CD8-positive, alpha-beta memory T cell (primary cell): Measurements from ENCODE around the gene CAST. TPM values are rescaled to one million over a fixed set of nuclear protein-coding genes. Genes with fewer than 3 reads are reported as not detected.

Source experiments
- CTCF ChIA-PET: fragments of 350-600 bp; sonication (Branson Sonifier 250); formaldehyde crosslinking; loops from one replicate; lab custom pipeline; 2021; ENCODE audit warnings: antibody characterized with exemption; lab: Charles Lee
- POLR2A ChIA-PET: fragments of 350-600 bp; sonication (Branson Sonifier 250); formaldehyde crosslinking; loops from one replicate; lab custom pipeline; 2021; ENCODE audit warnings: antibody characterized with exemption; lab: Charles Lee
- DNase-seq, 5 donors: peaks; one replicate each; pipeline versions ENCODE4 v3.0.0 to v3.0.0-alpha.2; 2020 to 2022; ENCODE audit warnings: mixed read lengths in 1 of 5
- H3K27ac ChIP-seq: one replicate; pipeline ENCODE4 v1.7.0; 2013; ENCODE audit warnings: low read depth, mild to moderate bottlenecking, low read length, moderate library complexity
- H3K27me3 ChIP-seq: 2 replicates; pipeline ENCODE4 v1.7.0; 2013; ENCODE audit warnings: low read length, mild to moderate bottlenecking; ENCODE audit not compliant: insufficient read depth, poor library complexity, severe bottlenecking
- H3K36me3 ChIP-seq: 2 replicates; pipeline ENCODE4 v1.7.0; 2013; ENCODE audit warnings: mild to moderate bottlenecking, low read length, moderate library complexity; ENCODE audit not compliant: insufficient read depth
- H3K4me1 ChIP-seq: 2 replicates; pipeline ENCODE4 v1.7.0; 2013; ENCODE audit warnings: mild to moderate bottlenecking, low read length, moderate library complexity; ENCODE audit not compliant: insufficient read depth
- H3K4me3 ChIP-seq: 2 replicates; pipeline ENCODE4 v1.7.0; 2013; ENCODE audit warnings: mild to moderate bottlenecking, low read length
- H3K9me3 ChIP-seq: 2 replicates; pipeline ENCODE4 v1.7.0; 2013; ENCODE audit warnings: mild to moderate bottlenecking, low read length
- H3K27ac Mint-ChIP-seq, 8 donors: one replicate each; pipeline ENCODE4 v1.8.0; 2020 to 2021; ENCODE audit warnings: mixed read lengths in 8 of 8, mild to moderate bottlenecking in 6 of 8, inconsistent platforms in 3 of 8, moderate library complexity in 3 of 8
- H3K27me3 Mint-ChIP-seq, 2 donors: one replicate each; pipeline ENCODE4 v1.8.0; 2020 to 2021; ENCODE audit warnings: mixed read lengths in 2 of 2, mild to moderate bottlenecking in 1 of 2, moderate library complexity in 1 of 2
- H3K36me3 Mint-ChIP-seq, 3 donors: one replicate each; pipeline ENCODE4 v1.8.0; 2020 to 2021; ENCODE audit warnings: mixed read lengths in 3 of 3, inconsistent platforms in 1 of 3, mild to moderate bottlenecking in 1 of 3
- H3K4me1 Mint-ChIP-seq, 3 donors: one replicate each; pipeline ENCODE4 v1.8.0; 2020 to 2021; ENCODE audit warnings: mixed read lengths in 3 of 3, inconsistent platforms in 1 of 3, mild to moderate bottlenecking in 1 of 3
- H3K4me3 Mint-ChIP-seq, 7 donors: one replicate each; pipeline ENCODE4 v1.8.0; 2020 to 2021; ENCODE audit warnings: mixed read lengths in 7 of 7, mild to moderate bottlenecking in 6 of 7, moderate library complexity in 4 of 7, inconsistent platforms in 2 of 7
- H3K9me3 Mint-ChIP-seq, 5 donors: one replicate each; pipeline ENCODE4 v1.8.0; 2020 to 2022; ENCODE audit warnings: mixed read lengths in 5 of 5, mild to moderate bottlenecking in 3 of 5, moderate library complexity in 2 of 5, inconsistent platforms in 1 of 5
- polyA plus RNA-seq: library from polyadenylated mRNA; unstranded; fragments of 300-500 nt; fragmentation: Illumina TruSeq; gene quantifications from one replicate; pipeline ENCODE4 v1.2.3, GENCODE V29; 2021
- total RNA-seq, 2 experiments: library from RNA; stranded (reverse); gene quantifications; one replicate each; pipeline ENCODE4 v1.2.3, GENCODE V29; 2021

CAST gene
- total and polyA plus RNA-seq, 3 experiments from 2014 or later = 94.6 to 134 (median 127) TPM

DNA sequence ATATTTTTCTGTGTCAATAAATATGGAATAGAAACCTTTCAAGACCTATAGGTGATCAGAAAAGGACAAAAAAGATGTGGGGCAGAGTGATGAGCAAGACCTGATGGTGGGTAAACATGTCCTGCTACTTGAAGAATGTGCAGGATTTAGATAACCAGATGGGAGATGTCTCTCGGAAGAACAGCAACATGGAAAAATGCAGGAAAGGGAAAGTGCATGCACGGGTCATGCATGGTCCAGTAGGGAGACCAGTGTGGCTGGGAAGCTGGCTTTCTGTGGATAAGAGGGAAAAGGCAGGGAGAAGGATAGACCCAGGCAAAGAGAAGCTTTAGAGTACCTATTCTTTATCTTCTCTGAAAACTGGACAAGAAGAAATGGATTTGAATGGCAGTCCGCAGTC, 7.1 kb upstream of the CAST start:
- Histone ChIP-seq H3K36me3 (no peaks in the 10 kb centered on the region), H3K4me1 (peaks cover 12% of the 10 kb centered on the region), H3K27ac (no peak overlapping the region), H3K9me3 (no peaks in the 10 kb centered on the region), H3K4me3 (no peak overlapping the region), H3K27me3 (no peaks in the 10 kb centered on the region)
- Mint-ChIP-seq H3K4me1 (peaks cover 33 to 47% (median 36%) of the 10 kb centered on the region in 3 donors), H3K27ac (peak overlapping the region in 4 of 8 donors; percentile 0 to 40 (median 6)), H3K9me3 (no peaks in the 10 kb centered on the region), H3K4me3 (peak overlapping the region in 5 of 7 donors; percentile 3 to 54 (median 12)), H3K27me3 (peaks cover 0 to 14% of the 10 kb centered on the region in 2 donors), H3K36me3 (no peaks in the 10 kb centered on the region)
- ChIA-PET POLR2A (no interaction called here), CTCF (interaction anchor here (1.1 to 1.9 kb wide), 3 partner anchors 29 to 41 kb away, joined by 3 to 10 read pairs (median 4); no protein-coding TSS in a partner anchor)
- no peak for DNase-seq

- Mint-ChIP-seq H3K9me3 (no peaks in the 10 kb centered on the region), H3K27me3 (peaks cover 0 to 14% of the 10 kb centered on the region in 2 donors), H3K4me3 (no peak overlapping the region), H3K36me3 (no peaks in the 10 kb centered on the region), H3K27ac (peak overlapping the region in 2 of 8 donors; percentile 0 to 40), H3K4me1 (peaks cover 38 to 51% (median 40%) of the 10 kb centered on the region in 3 donors)
- no peak overlapping the region for H3K27ac ChIP-seq
- ChIA-PET POLR2A (no interaction called here), CTCF (interaction anchor here (1.1 to 1.9 kb wide), 2 partner anchors 33 to 41 kb away, joined by 4 to 10 read pairs; no protein-coding TSS in a partner anchor)
- no peaks in the 10 kb centered on the region for H3K27me3 ChIP-seq
- H3K9me3 ChIP-seq = no peaks in the 10 kb centered on the region
- H3K4me1 ChIP-seq = peaks cover 14% of the 10 kb centered on the region
- no peaks in the 10 kb centered on the region for H3K36me3 ChIP-seq
- no peak overlapping the region for H3K4me3 ChIP-seq
- DNase-seq = no peak
Observed at GRCh38 chr5:96655506-96655905, 6.7 kb upstream of the CAST start.

- peaks cover 49 to 64% (median 54%) of the 10 kb centered on the region in 3 donors for H3K4me1 Mint-ChIP-seq
- Histone ChIP-seq H3K9me3 (no peaks in the 10 kb centered on the region), H3K4me1 (peaks cover 20% of the 10 kb centered on the region), H3K27ac (no peak overlapping the region), H3K27me3 (no peaks in the 10 kb centered on the region), H3K36me3 (no peaks in the 10 kb centered on the region), H3K4me3 (no peak overlapping the region)
- peaks cover 0 to 13% of the 10 kb centered on the region in 2 donors for H3K27me3 Mint-ChIP-seq
- peak overlapping the region; percentile 2 to 90 (median 60) for H3K27ac Mint-ChIP-seq
- CTCF ChIA-PET = no interaction called here
- H3K4me3 Mint-ChIP-seq = peak overlapping the region; percentile 10 to 70 (median 63)
- POLR2A ChIA-PET = interaction anchor here (0.6 kb wide), 1 partner anchor 838 kb away, joined by 3 read pairs; no protein-coding TSS in a partner anchor
- peaks cover 0 to 8% (median 2%) of the 10 kb centered on the region in 3 donors for H3K36me3 Mint-ChIP-seq
- peak in 4 of 5 donors; percentile 18 to 69 (median 40) for DNase-seq
- H3K9me3 Mint-ChIP-seq = no peaks in the 10 kb centered on the region
Observed at GRCh38 chr5:96657068-96657467, 5.1 kb upstream of the CAST start.

DNA sequence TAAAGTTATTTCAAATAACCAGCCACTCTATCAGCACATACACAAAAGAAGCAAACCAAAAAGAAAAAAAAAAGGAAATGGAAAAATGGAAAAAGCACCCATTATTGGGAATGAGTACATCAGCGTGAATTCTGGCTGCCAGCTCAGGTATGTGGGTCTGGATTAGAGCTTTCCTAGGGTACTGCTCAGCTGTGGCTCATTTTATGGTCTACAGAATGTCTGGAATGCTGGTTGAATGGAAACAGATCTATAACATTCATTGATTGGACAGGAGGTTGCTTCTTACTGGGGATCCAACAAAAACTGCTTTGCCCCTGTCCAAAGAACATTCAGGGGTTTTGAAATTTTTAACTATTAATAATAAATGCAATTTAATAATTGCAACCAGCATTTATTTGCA, 3.9 kb upstream of the CAST start:
- Mint-ChIP-seq H3K9me3 (no peaks in the 10 kb centered on the region), H3K27ac (no peak overlapping the region), H3K36me3 (peaks cover 0 to 15% (median 2%) of the 10 kb centered on the region in 3 donors), H3K4me1 (peaks cover 53 to 66% (median 59%) of the 10 kb centered on the region in 3 donors), H3K4me3 (no peak overlapping the region), H3K27me3 (peaks cover 0 to 7% of the 10 kb centered on the region in 2 donors)
- Histone ChIP-seq H3K9me3 (no peaks in the 10 kb centered on the region), H3K27ac (no peak overlapping the region), H3K36me3 (no peaks in the 10 kb centered on the region), H3K27me3 (no peaks in the 10 kb centered on the region), H3K4me1 (peaks cover 22% of the 10 kb centered on the region), H3K4me3 (no peak overlapping the region)
- ChIA-PET CTCF (no interaction called here), POLR2A (interaction anchor here (0.9 kb wide), 1 partner anchor 149 kb away, joined by 3 read pairs; the partner anchor contains the start of gene ERAP1)
- no peak for DNase-seq

- H3K27me3 Mint-ChIP-seq = peaks cover 0 to 7% of the 10 kb centered on the region in 2 donors
- H3K4me1 ChIP-seq = peaks cover 30% of the 10 kb centered on the region
- H3K27ac ChIP-seq = no peak overlapping the region
- H3K9me3 ChIP-seq = no peaks in the 10 kb centered on the region
- H3K9me3 Mint-ChIP-seq = no peaks in the 10 kb centered on the region
- H3K4me3 Mint-ChIP-seq = no peak overlapping the region
- H3K4me1 Mint-ChIP-seq = peaks cover 59 to 73% (median 65%) of the 10 kb centered on the region in 3 donors
- ChIA-PET CTCF (interaction anchor here (0.8 to 1.3 kb wide), 3 partner anchors 12 to 58 kb away, joined by 3 to 5 read pairs (median 3); no protein-coding TSS in a partner anchor), POLR2A (interaction anchor here (0.9 kb wide), 1 partner anchor 149 kb away, joined by 3 read pairs; the partner anchor contains the start of gene ERAP1)
- H3K27ac Mint-ChIP-seq = peak overlapping the region in 1 of 8 donors; percentile 6
- H3K36me3 ChIP-seq = no peaks in the 10 kb centered on the region
- DNase-seq = no peak
- no peak overlapping the region for H3K4me3 ChIP-seq
- peaks cover 0 to 18% (median 2%) of the 10 kb centered on the region in 3 donors for H3K36me3 Mint-ChIP-seq
- no peaks in the 10 kb centered on the region for H3K27me3 ChIP-seq
Observed at GRCh38 chr5:96659170-96659569, 3.0 kb upstream of the CAST start.

- CTCF ChIA-PET = interaction anchor here (1.2 to 1.9 kb wide), 3 partner anchors 8 to 55 kb away, joined by 3 to 10 read pairs (median 4); no protein-coding TSS in a partner anchor
- Mint-ChIP-seq H3K36me3 (peaks cover 0 to 18% (median 2%) of the 10 kb centered on the region in 3 donors), H3K27ac (peak overlapping the region; percentile 96 to 99 (median 98)), H3K4me1 (peaks cover 60 to 71% (median 66%) of the 10 kb centered on the region in 3 donors), H3K27me3 (no peaks in the 10 kb centered on the region), H3K4me3 (peak overlapping the region; percentile 91 to 99 (median 96)), H3K9me3 (no peaks in the 10 kb centered on the region)
- H3K4me1 ChIP-seq = peaks cover 45% of the 10 kb centered on the region
- peak overlapping the region; percentile 92 for H3K27ac ChIP-seq
- no peaks in the 10 kb centered on the region for H3K36me3 ChIP-seq
- peak; percentile 14 to 69 (median 61) for DNase-seq
- H3K4me3 ChIP-seq = peak overlapping the region; percentile 80
- H3K27me3 ChIP-seq = no peaks in the 10 kb centered on the region
- H3K9me3 ChIP-seq = no peaks in the 10 kb centered on the region
- POLR2A ChIA-PET = interaction anchor here (1.7 to 2.7 kb wide), 2 partner anchors 41 to 147 kb away, joined by 8 to 20 read pairs; partner anchors contain the start of gene ERAP1
Observed at GRCh38 chr5:96660971-96661854, 963 bp upstream of the CAST start.

- Histone ChIP-seq H3K9me3 (no peaks in the 10 kb centered on the region), H3K36me3 (no peaks in the 10 kb centered on the region), H3K27me3 (no peaks in the 10 kb centered on the region), H3K4me1 (peaks cover 33% of the 10 kb centered on the region), H3K4me3 (peak overlapping the region; percentile 80), H3K27ac (peak overlapping the region; percentile 92)
- H3K36me3 Mint-ChIP-seq = peaks cover 0 to 18% (median 2%) of the 10 kb centered on the region in 3 donors
- H3K27ac Mint-ChIP-seq = peak overlapping the region; percentile 97 to 99 (median 98)
- peak; percentile 80 to 90 (median 84) for DNase-seq
- H3K9me3 Mint-ChIP-seq = no peaks in the 10 kb centered on the region
- no peaks in the 10 kb centered on the region for H3K27me3 Mint-ChIP-seq
- peaks cover 55 to 71% (median 67%) of the 10 kb centered on the region in 3 donors for H3K4me1 Mint-ChIP-seq
- CTCF ChIA-PET = interaction anchor here (0.7 to 1.9 kb wide), 12 partner anchors 8 to 318 kb away, joined by 3 to 10 read pairs (median 4); no protein-coding TSS in a partner anchor
- POLR2A ChIA-PET = interaction anchor here (0.5 to 2.7 kb wide), 8 partner anchors 9 to 145 kb away, joined by 3 to 20 read pairs (median 4); partner anchors contain the start of gene ERAP1
- H3K4me3 Mint-ChIP-seq = peak overlapping the region; percentile 91 to 99 (median 98)
Observed at GRCh38 chr5:96662725-96663518, 746 bp downstream of the CAST start.
